ENCODE measurements around the gene SLC6A4. TPM values are rescaled to one million over a fixed set of nuclear protein-coding genes. Genes with fewer than 3 reads are reported as not detected.

The SLC6A4 gene
- polyA plus RNA-seq (2011; rRNA removed) (not detected in 2 replicates), polyA minus RNA-seq (2011; rRNA and poly(A)+ RNA removed) (0.05 TPM in 1 of 2 replicates, not detected in the other)

DNA sequence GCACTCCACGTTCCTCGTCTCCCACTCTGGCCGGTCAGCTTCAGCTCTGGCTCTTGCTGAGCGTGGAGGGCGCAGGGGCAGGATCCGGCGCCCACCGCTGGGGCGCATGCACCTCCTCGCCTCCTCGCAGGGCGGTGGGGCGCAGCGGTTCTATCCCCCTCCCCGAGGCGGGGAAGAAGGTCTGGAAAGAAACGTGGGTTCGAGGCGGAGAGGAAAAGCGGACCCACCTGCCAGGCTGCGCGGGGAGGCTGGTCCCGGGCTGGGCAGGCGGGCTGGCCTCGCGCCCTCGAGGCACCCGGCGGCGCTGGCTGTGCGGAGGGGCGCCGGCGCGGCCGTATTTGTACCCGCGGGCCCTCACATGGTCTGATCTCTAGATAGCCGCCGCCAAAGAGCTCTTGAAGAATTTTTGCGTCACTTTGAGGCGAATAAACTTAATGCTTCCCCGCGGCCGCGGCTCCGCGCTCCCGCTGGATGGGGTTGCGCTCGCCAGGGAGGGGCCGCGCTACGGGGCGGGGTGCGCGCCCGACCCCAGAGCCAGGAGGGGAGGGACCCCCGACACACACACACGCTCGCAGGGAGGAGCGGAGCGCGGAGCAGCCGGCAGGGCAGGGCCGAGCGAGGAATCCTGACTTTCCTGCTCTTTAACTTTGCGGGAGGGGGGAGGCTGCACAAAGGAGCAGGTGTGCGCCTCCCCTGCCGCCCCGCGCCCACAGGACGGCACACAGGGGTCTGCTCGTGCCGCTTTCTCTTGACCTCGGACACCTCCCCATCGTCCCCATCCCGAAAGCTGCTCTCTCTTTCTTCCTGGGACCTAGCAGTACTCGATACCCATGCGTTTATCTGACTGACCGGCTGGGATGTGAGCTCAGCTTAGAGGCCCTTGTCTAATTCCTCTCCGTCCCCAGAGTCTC is at the start of gene SLC6A4:
TSS of gene SLC6A4 (minus strand) at position 312 of the 911 bp plus-strand sequence. CDS start 13,739 bp downstream, outside the sequence.
- CTCF ChIA-PET, result interaction anchor here (0.9 to 1.2 kb wide), 2 partner anchors 9 to 109 kb away, joined by 4 read pairs; no protein-coding TSS in a partner anchor
- no peak for DNase-seq (ENCODE audit: low read depth)
- TF ChIP-seq, protein P1, sequence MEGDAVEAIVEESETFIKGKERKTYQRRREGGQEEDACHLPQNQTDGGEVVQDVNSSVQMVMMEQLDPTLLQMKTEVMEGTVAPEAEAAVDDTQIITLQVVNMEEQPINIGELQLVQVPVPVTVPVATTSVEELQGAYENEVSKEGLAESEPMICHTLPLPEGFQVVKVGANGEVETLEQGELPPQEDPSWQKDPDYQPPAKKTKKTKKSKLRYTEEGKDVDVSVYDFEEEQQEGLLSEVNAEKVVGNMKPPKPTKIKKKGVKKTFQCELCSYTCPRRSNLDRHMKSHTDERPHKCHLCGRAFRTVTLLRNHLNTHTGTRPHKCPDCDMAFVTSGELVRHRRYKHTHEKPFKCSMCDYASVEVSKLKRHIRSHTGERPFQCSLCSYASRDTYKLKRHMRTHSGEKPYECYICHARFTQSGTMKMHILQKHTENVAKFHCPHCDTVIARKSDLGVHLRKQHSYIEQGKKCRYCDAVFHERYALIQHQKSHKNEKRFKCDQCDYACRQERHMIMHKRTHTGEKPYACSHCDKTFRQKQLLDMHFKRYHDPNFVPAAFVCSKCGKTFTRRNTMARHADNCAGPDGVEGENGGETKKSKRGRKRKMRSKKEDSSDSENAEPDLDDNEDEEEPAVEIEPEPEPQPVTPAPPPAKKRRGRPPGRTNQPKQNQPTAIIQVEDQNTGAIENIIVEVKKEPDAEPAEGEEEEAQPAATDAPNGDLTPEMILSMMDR (IDR thresholded peaks at IDR 0.05; ENCODE audit: insufficient read depth, low read depth, low read length), result no peak
- Histone ChIP-seq H3K27me3 (ENCODE audit: control insufficient read depth, insufficient read depth, low read length) (peaks cover 35% of the 10 kb centered on the region), H3K4me3 (ENCODE audit: low read depth, low read length) (peak within 1 kb of the TSS; percentile 40), H3K36me3 (ENCODE audit: control insufficient read depth, insufficient read depth, low read length) (no peaks in the 10 kb centered on the region)
- POLR2A ChIA-PET, result no interaction called here

DNA sequence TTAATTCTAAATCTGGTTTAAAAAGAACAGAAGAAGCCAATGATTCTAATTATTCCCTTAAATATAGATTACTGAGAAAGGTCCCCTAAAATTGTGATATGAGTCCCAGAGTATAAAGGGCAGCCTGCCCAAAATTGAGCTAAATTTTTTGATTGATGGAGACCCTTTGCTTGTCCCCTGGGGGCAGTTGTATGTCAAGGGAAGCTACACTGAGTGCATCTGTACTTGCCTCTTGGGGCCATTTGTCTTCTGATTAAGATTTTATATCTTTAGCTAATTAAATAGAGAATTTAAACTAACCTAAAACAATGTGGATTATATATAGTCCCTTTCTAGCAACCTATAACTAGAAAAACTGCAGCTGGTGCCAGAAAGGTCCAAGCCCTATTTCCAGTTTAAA is 43.7 kb upstream of the SLC6A4 start:
- POLR2A ChIA-PET, result no interaction called here
- Histone ChIP-seq H3K27me3 (ENCODE audit: control insufficient read depth, insufficient read depth, low read length) (no peaks in the 10 kb centered on the region), H3K36me3 (ENCODE audit: control insufficient read depth, insufficient read depth, low read length) (peaks cover 2% of the 10 kb centered on the region; the same call in 1 of the 2 replicates), H3K4me3 (ENCODE audit: low read depth, low read length) (no peak overlapping the region)
- CTCF ChIA-PET, result interaction anchor here (4.7 kb wide), 1 partner anchor 153 kb away, joined by 31 read pairs; no protein-coding TSS in a partner anchor
- no peak for DNase-seq (ENCODE audit: low read depth)
- TF ChIP-seq, protein P1 (IDR thresholded peaks at IDR 0.05; ENCODE audit: insufficient read depth, low read depth, low read length), result no peak

DNA sequence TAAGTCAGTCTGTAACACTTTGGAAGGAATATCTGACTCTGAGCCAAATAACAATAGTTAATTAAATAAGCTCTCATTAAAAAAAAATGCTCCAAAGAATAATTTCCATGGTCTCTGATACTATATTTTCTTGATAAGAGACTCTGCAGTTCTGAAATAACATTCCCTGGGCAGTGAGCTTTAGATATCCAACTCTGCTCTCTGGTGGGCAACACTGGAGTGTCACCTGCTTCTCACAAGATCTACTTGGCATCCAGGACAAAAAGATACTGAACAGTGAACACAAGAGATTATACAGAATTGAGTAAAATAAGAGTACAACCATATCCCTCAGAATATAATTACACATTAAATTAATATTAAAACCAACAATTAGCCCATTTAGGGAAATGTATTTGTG is 42.5 kb upstream of the SLC6A4 start:
- Histone ChIP-seq H3K4me3 (ENCODE audit: low read depth, low read length) (no peak overlapping the region), H3K36me3 (ENCODE audit: control insufficient read depth, insufficient read depth, low read length) (peaks cover 4% of the 10 kb centered on the region; the same call in 1 of the 2 replicates), H3K27me3 (ENCODE audit: control insufficient read depth, insufficient read depth, low read length) (no peaks in the 10 kb centered on the region)
- ChIA-PET POLR2A (no interaction called here), CTCF (interaction anchor here (0.6 to 4.7 kb wide), 5 partner anchors 145 to 173 kb away, joined by 3 to 31 read pairs (median 4); no protein-coding TSS in a partner anchor)
- TF ChIP-seq, protein P1 (IDR thresholded peaks at IDR 0.05; ENCODE audit: insufficient read depth, low read depth, low read length), result peak; percentile 41
- DNase-seq (ENCODE audit: low read depth), result no peak

DNA sequence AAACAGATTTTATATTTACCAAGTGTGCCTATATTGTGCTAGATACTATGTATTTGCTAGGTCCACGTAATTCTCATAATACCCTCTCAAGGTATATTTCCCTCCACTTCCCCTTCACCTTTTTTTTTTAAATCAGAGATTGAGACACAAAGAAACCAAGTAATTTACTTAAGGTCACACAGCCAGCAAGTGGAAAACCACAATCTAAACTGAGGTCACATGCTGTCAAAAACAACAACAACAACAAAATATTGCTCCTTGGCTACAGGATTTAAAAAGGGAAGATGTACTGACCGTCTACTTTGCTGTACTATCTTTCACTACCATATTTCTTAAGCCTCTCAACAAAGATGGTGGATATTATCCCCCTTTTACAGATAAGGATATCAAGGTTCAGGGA is 40.4 kb upstream of the SLC6A4 start:
- POLR2A ChIA-PET, result no interaction called here
- Histone ChIP-seq H3K27me3 (ENCODE audit: control insufficient read depth, insufficient read depth, low read length) (no peaks in the 10 kb centered on the region), H3K36me3 (ENCODE audit: control insufficient read depth, insufficient read depth, low read length) (peaks cover 11% of the 10 kb centered on the region), H3K4me3 (ENCODE audit: low read depth, low read length) (no peak overlapping the region)
- CTCF ChIA-PET, result no interaction called here
- TF ChIP-seq, protein P1 (IDR thresholded peaks at IDR 0.05; ENCODE audit: insufficient read depth, low read depth, low read length), result no peak
- no peak for DNase-seq (ENCODE audit: low read depth)

DNA sequence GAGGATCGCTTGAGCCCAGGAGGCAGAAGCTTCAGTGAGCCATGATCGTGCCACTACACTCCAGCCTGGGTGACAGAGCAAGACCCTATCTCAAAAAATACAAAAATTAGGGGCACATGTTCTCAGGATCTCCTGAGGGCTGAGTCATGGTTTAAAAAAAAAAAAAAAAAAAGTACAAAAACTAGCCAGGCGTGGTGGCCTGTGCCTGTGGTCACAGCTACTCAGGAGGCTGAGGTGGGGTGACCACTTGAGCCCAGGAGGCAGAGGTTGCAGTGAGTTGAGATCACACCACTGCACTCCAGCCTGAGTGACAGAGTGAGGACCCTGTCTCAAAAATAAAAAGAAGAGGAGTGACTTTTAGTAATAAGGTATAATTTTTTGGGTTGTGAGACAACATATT is 39.4 kb upstream of the SLC6A4 start:
- CTCF ChIA-PET, result no interaction called here
- peaks cover 11% of the 10 kb centered on the region for H3K36me3 ChIP-seq (ENCODE audit: control insufficient read depth, insufficient read depth, low read length)

More for the DNA sequence above, 39.4 kb upstream of the SLC6A4 start:
- POLR2A ChIA-PET, result no interaction called here
- no peak for DNase-seq (ENCODE audit: low read depth)
- TF ChIP-seq, protein P1 (IDR thresholded peaks at IDR 0.05; ENCODE audit: insufficient read depth, low read depth, low read length), result no peak
- Histone ChIP-seq H3K4me3 (ENCODE audit: low read depth, low read length) (no peak overlapping the region), H3K27me3 (ENCODE audit: control insufficient read depth, insufficient read depth, low read length) (no peaks in the 10 kb centered on the region)
